ENCODE measurements around the gene FBXO8.

- no peak for TF ChIP-seq CTCF (conservative IDR thresholded peaks at IDR 0.05)
- TF ChIP-seq EZH2 (IDR thresholded peaks at IDR 0.05; ENCODE audit: low read depth), result no peak
Observed at GRCh38 chr4:174225349-174226049, 58.0 kb downstream of the FBXO8 start.
